Measurements from ENCODE around the gene RNF208. TPM values are rescaled to one million over a fixed set of nuclear protein-coding genes. Genes with fewer than 3 reads are reported as not detected.

RNF208 gene
- total and polyA plus RNA-seq, 9 of the 15 experiments (the other 6 are each of a cell fraction or from before 2014, with no cell fraction given) = 0.15 to 6.9 (median 0.50) TPM; not detected in 2

GRCh38 chr9:137195525-137196220 is 26.4 kb downstream of the RNF208 start:
- in situ Hi-C loops (cut with MboI) = no loop called here
- H3K9me1 ChIP-seq (ENCODE audit: control insufficient read depth, insufficient read depth, low read length) = no peaks in the 10 kb centered on the region
- peaks cover 13 to 94% of the 10 kb centered on the region in 2 experiments for H3K4me1 ChIP-seq (replicated peaks in 1 of 2; ENCODE audit: control insufficient read depth in 2 of 2, insufficient read depth in 2 of 2, low read length in 2 of 2)
- H2AFZ ChIP-seq (ENCODE audit: low read depth, low read length) = no peak overlapping the region
- no peak for DNase-seq (ENCODE audit: extremely low read depth in 1 of 4, low spot score in 3 of 4)
- 82% methylated on average over 19 of the region's 21 CpGs for WGBS (ENCODE audit: insufficient coverage, low coverage, missing lambda C conversion rate)
- no peak overlapping the region for H3K27ac ChIP-seq (ENCODE audit: extremely low read depth, low read depth, low read length)
- no TSS peak for BruUV-seq (replicated peaks)
- intact Hi-C loops (cut with micrococcal nuclease) = no loop called here
- peaks cover 5% of the 10 kb centered on the region for H4K20me1 ChIP-seq (replicated peaks; ENCODE audit: control insufficient read depth, insufficient read depth, low read length)
- POLR2A ChIA-PET = interaction anchor here (0.8 to 1.6 kb wide), 3 partner anchors 14 to 45 kb away, joined by 3 to 9 read pairs (median 7); partner anchors contain the start of genes RNF208 and TUBB4B
- TF ChIP-seq ZBTB33 (CRISPR knock-in tag; IDR thresholded peaks at IDR 0.05) = 0 out of 2 replicates have a peak, but pooled peaks have one; percentile 25
- peak; percentile 74 for TF ChIP-seq NFIC (IDR thresholded peaks at IDR 0.05)
- no peak for TF ChIP-seq ZNF639 (CRISPR knock-in tag; conservative IDR thresholded peaks at IDR 0.05 in 1 of 2, IDR thresholded peaks at IDR 0.05 in 1 of 2)
- no peak for TF ChIP-seq ZBTB7A (IDR thresholded peaks at IDR 0.05; ENCODE audit: borderline replicate concordance, control insufficient read depth, low read depth, low read length)
- no peak for TF ChIP-seq ZNF431 (CRISPR knock-in tag; IDR thresholded peaks at IDR 0.05)
- TF ChIP-seq TGIF2 (CRISPR knock-in tag; IDR thresholded peaks at IDR 0.05) = no peak
- no peak for TF ChIP-seq SUPT5H (IDR thresholded peaks at IDR 0.05)
- no peaks in the 10 kb centered on the region for H3K27me3 ChIP-seq (ENCODE audit: control insufficient read depth in 2 of 2, insufficient read depth in 2 of 2, low read length in 2 of 2)
- FAIRE-seq = no peak
- no peaks in the 10 kb centered on the region for H3K9me3 ChIP-seq (replicated peaks; ENCODE audit: control insufficient read depth, insufficient read depth, low read depth, low read length)
- H3K4me3 ChIP-seq = no peak overlapping the region
- no peak for ATAC-seq
- H3K9ac ChIP-seq (ENCODE audit: insufficient read depth in 1 of 2, low read depth in 2 of 2, low read length in 2 of 2) = peak overlapping the region in 1 of 2 experiments; percentile 57; a peak in 1 of 4 replicates
- CTCF ChIA-PET (ENCODE audit: low intra/inter-chr PET ratio) = no interaction called here
- peaks cover 28% of the 10 kb centered on the region; the same call in 1 of the 3 replicates for H3K36me3 ChIP-seq (ENCODE audit: control insufficient read depth, insufficient read depth, low read length)
- H3K4me2 ChIP-seq (ENCODE audit: insufficient read depth, low read length) = no peak overlapping the region
- H3K79me2 ChIP-seq (ENCODE audit: control insufficient read depth, insufficient read depth, low read length) = peaks cover 42% of the 10 kb centered on the region

All from K562 (cell line).